Measurements from ENCODE around the gene TBCD. TPM values are rescaled to one million over a fixed set of nuclear protein-coding genes. Genes with fewer than 3 reads are reported as not detected.

The TBCD gene
- total and polyA plus RNA-seq, 2 donors (not counting 1 experiment from before 2014, with no cell fraction given), result 22.1 to 36.7 TPM

- Histone ChIP-seq H3K4me1 (ENCODE audit: control insufficient read depth, extremely low read depth, insufficient read depth, low read length) (no peaks in the 10 kb centered on the region), H3K27ac (ENCODE audit: insufficient read depth, low read length) (no peak overlapping the region), H4K20me1 (ENCODE audit: control insufficient read depth, extremely low read depth, insufficient read depth, low read length) (no peaks in the 10 kb centered on the region), H3K79me2 (ENCODE audit: control insufficient read depth, insufficient read depth, low read length) (no peaks in the 10 kb centered on the region), H3K4me3 (replicated peaks in 1 of 4; ENCODE audit: control extremely low read depth in 1 of 4, insufficient read depth in 1 of 4, low read depth in 3 of 4, low read length in 4 of 4) (no peak overlapping the region), H2AFZ (ENCODE audit: low read length) (no peak overlapping the region), H3K9ac (ENCODE audit: insufficient read depth, low read length) (no peak overlapping the region), H3K36me3 (ENCODE audit: control insufficient read depth, insufficient read depth, low read length) (no peaks in the 10 kb centered on the region), H3K9me3 (ENCODE audit: control insufficient read depth, insufficient read depth, low read depth, low read length) (no peaks in the 10 kb centered on the region), H3K27me3 (ENCODE audit: control insufficient read depth, insufficient read depth, low read length) (no peaks in the 10 kb centered on the region), H3K4me2 (ENCODE audit: extremely low read depth, insufficient read depth, low read length) (no peak overlapping the region)
- no peak for DNase-seq (ENCODE audit: low read depth in 2 of 2)
- TF ChIP-seq, protein P1, sequence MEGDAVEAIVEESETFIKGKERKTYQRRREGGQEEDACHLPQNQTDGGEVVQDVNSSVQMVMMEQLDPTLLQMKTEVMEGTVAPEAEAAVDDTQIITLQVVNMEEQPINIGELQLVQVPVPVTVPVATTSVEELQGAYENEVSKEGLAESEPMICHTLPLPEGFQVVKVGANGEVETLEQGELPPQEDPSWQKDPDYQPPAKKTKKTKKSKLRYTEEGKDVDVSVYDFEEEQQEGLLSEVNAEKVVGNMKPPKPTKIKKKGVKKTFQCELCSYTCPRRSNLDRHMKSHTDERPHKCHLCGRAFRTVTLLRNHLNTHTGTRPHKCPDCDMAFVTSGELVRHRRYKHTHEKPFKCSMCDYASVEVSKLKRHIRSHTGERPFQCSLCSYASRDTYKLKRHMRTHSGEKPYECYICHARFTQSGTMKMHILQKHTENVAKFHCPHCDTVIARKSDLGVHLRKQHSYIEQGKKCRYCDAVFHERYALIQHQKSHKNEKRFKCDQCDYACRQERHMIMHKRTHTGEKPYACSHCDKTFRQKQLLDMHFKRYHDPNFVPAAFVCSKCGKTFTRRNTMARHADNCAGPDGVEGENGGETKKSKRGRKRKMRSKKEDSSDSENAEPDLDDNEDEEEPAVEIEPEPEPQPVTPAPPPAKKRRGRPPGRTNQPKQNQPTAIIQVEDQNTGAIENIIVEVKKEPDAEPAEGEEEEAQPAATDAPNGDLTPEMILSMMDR (conservative IDR thresholded peaks at IDR 0.05 in 1 of 2, IDR thresholded peaks at IDR 0.05 in 1 of 2; ENCODE audit: low read depth in 1 of 2, low read length in 2 of 2), result no peak
- no peak for TF ChIP-seq EZH2 (IDR thresholded peaks at IDR 0.05; ENCODE audit: low read length, missing control alignments)
Observed at GRCh38 chr17:82959242-82959930, 207.5 kb downstream of the TBCD start.

DNA sequence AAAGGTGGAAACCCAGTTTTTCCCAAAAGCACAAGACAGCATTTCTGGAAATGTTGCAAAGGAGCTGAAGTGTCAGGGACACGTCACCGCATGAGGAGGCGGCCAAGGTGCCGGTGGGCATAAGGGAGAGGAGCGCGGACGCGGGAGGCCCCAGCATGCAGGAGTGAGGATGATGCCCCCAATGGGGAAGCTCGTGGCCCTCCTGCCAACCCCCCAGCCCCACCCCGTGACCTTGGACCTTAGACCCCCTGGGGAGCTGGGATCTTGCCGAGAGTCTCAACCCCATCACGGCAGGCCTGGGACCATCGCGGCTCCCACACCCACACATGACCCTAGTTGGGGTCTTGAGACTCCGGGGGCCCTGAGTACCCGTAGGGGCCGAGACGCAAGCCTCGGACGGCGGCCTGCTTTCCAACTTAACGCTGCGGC lies 208.1 kb downstream of the TBCD start:
- Histone ChIP-seq H3K27me3 (ENCODE audit: control insufficient read depth, insufficient read depth, low read length) (no peaks in the 10 kb centered on the region), H3K27ac (ENCODE audit: insufficient read depth, low read length) (no peak overlapping the region), H3K9me3 (ENCODE audit: control insufficient read depth, insufficient read depth, low read depth, low read length) (no peaks in the 10 kb centered on the region), H2AFZ (ENCODE audit: low read length) (no peak overlapping the region), H3K4me2 (ENCODE audit: extremely low read depth, insufficient read depth, low read length) (no peak overlapping the region), H3K4me3 (replicated peaks in 1 of 4; ENCODE audit: control extremely low read depth in 1 of 4, insufficient read depth in 1 of 4, low read depth in 3 of 4, low read length in 4 of 4) (no peak overlapping the region), H3K79me2 (ENCODE audit: control insufficient read depth, insufficient read depth, low read length) (no peaks in the 10 kb centered on the region), H3K4me1 (ENCODE audit: control insufficient read depth, extremely low read depth, insufficient read depth, low read length) (no peaks in the 10 kb centered on the region), H3K9ac (ENCODE audit: insufficient read depth, low read length) (no peak overlapping the region), H4K20me1 (ENCODE audit: control insufficient read depth, extremely low read depth, insufficient read depth, low read length) (no peaks in the 10 kb centered on the region), H3K36me3 (ENCODE audit: control insufficient read depth, insufficient read depth, low read length) (no peaks in the 10 kb centered on the region)
- TF ChIP-seq, protein P1 (conservative IDR thresholded peaks at IDR 0.05 in 1 of 2, IDR thresholded peaks at IDR 0.05 in 1 of 2; ENCODE audit: low read depth in 1 of 2, low read length in 2 of 2), result no peak
- TF ChIP-seq EZH2 (IDR thresholded peaks at IDR 0.05; ENCODE audit: low read length, missing control alignments), result no peak
- no peak for DNase-seq (ENCODE audit: low read depth in 2 of 2)

DNA sequence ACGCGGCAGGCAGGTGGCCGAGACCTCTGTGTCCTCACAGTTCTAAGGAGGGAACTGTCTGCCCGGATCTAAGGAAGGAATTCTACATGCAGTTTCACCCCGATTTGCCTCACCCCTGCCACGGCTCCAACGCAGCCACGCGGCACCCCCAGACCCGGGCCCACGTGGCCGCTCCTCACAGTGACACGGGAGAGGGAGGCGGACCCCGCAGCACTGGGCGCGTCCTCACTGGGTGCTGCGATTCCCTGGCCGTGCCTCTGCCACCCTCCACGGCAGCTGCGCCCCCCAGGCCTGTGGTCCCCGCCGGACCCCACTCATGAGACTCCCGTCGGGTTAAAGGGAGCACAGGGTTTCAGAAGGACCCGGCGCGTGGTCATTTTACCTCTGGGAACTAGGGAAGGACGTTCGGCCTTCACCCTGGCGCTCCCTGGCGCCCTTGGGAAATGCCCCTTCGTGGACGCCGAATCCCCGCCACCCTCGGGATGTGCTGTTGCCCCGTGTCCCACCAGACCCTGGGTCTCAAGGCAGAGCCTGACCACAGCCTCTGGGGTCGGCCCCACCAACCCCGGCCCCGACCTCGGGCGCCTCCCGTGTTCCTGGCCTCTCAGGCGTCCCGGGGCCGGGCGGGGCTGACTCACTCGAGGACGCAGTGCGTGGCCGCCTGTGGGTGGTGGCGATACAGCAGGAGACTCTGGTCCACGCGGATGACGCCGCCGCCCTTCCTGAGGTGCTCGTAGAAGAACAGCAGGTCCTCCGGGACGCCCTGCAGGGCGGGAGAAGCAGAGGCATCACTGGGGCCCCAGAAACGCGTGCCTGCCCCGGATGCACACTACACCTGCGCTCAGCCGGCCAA lies 208.8 kb downstream of the TBCD start:
- Histone ChIP-seq H3K27ac (ENCODE audit: insufficient read depth, low read length) (no peak overlapping the region), H2AFZ (ENCODE audit: low read length) (no peak overlapping the region), H3K4me2 (ENCODE audit: extremely low read depth, insufficient read depth, low read length) (no peak overlapping the region), H3K79me2 (ENCODE audit: control insufficient read depth, insufficient read depth, low read length) (no peaks in the 10 kb centered on the region), H3K9ac (ENCODE audit: insufficient read depth, low read length) (no peak overlapping the region), H3K9me3 (ENCODE audit: control insufficient read depth, insufficient read depth, low read depth, low read length) (no peaks in the 10 kb centered on the region), H4K20me1 (ENCODE audit: control insufficient read depth, extremely low read depth, insufficient read depth, low read length) (no peaks in the 10 kb centered on the region), H3K27me3 (ENCODE audit: control insufficient read depth, insufficient read depth, low read length) (no peaks in the 10 kb centered on the region), H3K4me1 (ENCODE audit: control insufficient read depth, extremely low read depth, insufficient read depth, low read length) (no peaks in the 10 kb centered on the region), H3K4me3 (replicated peaks in 1 of 4; ENCODE audit: control extremely low read depth in 1 of 4, insufficient read depth in 1 of 4, low read depth in 3 of 4, low read length in 4 of 4) (no peak overlapping the region), H3K36me3 (ENCODE audit: control insufficient read depth, insufficient read depth, low read length) (no peaks in the 10 kb centered on the region)
- no peak for DNase-seq (ENCODE audit: low read depth in 2 of 2)
- TF ChIP-seq, protein P1 (conservative IDR thresholded peaks at IDR 0.05 in 1 of 2, IDR thresholded peaks at IDR 0.05 in 1 of 2; ENCODE audit: low read depth in 1 of 2, low read length in 2 of 2), result no peak
- TF ChIP-seq EZH2 (IDR thresholded peaks at IDR 0.05; ENCODE audit: low read length, missing control alignments), result no peak

Measured in fibroblast of lung (primary cell).